GM21515 (cell line): Measurements from ENCODE around the gene EEF1E1.

Experiments used
- ATAC-seq: cut with Tn5 transposase; IDR thresholded peaks from one replicate; pipeline ENCODE4 v1.9.1; 2021; ENCODE audit not compliant: unreplicated experiment

The EEF1E1 gene

DNA sequence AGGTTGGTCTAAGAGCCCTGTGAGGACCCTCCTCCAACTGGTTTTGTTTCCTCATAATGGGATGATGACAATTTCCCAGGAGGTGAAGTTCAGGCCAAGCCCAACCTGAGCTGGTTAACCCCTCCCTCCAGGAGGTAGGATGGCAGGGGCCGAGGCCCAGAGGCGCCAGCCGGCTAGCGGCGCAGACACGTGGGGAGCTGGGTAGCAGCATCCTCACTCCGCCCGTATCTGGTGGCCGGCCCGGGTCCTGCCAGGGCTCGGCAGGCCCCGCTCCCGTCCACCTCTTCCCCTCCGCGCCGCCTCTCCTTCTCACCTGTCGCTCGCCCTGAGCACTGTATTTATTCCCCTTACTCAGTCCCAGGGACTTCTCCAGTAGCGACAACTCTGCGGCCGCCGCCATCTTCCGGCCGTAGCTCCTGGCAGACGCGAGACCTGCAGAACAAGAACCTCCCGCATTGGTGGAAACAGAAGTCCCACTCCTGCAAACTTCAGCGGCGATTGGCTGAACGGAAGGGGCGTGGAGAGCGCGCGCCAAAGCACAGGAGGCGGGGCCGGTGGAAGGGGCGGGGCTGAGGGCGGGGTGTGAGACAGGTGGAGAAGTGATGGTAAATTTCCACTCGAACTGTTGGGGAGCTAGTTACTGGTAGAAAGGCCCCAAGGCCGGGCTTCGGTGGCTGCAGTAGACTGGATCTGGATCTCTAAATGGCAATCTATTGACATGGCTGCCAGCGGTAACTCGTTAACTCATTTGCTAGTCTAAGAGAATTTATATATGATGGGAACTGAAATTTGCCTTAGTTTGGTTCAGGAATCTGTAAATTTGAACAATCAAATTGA, at the start of gene EEF1E1:
Gene EEF1E1, minus strand, starts transcription at position 427 of the 837 bp plus-strand sequence. Its CDS starts 27 bp downstream, at position 400.
- ATAC-seq, result peak; percentile 99

DNA sequence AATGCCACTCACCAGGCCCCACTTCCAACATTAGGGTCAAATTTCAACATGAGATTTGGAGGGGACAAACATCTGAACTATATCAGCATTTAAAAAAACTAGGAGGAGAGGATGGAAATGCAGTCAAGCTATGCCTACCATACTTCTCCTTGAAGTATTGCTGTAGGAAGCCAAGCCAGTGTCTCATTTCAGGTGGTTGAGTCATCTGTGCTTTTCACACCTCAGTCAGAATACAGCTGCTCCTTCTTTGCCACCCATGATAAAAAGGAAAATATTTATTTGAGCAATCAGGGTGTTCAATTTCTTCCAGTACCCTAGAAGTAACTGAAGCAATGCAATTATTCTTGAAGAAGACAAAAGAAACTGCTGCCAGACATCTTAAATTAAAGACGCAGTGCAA, 47.0 kb upstream of the EEF1E1 start:
- no peak for ATAC-seq

DNA sequence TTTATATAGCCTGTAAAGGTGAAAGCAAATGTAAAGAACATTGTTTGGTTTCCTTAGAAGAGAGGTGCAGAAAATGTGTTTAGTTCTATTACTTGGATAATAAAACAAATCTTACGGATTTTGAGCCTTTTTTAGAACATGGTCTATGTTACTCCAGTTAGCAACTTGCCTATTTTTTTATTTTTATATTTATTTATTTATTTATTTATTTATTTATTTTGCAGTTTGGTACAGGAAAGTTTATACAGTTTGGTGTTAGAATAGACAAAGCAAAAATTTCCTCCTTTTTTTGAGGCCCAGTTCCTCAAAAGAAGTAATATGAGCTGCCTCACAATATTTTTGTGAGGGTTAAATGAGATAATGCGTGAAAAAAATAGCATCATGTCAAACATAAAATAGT, 41.6 kb upstream of the EEF1E1 start:
- ATAC-seq, result no peak

DNA sequence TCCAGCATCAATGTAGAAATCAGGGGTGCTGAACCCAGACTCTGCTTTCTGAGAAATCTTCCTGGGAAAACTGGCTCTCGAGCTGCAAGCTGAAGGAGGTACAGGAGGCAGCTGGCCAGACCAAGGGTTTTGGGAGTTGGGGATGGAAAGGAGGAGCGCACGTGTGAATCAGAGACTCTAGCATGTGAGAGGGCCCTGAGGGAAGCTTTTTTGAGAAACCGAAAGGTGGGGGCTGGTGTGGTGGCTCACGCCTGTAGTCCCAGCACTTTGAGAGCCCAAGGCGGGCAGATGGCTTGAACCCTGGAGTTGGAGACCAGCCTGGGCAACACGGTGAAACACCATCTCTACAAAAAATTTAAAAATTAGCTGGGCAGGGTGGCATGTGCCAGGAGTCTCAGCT, 37.1 kb upstream of the EEF1E1 start:
- no peak for ATAC-seq

DNA sequence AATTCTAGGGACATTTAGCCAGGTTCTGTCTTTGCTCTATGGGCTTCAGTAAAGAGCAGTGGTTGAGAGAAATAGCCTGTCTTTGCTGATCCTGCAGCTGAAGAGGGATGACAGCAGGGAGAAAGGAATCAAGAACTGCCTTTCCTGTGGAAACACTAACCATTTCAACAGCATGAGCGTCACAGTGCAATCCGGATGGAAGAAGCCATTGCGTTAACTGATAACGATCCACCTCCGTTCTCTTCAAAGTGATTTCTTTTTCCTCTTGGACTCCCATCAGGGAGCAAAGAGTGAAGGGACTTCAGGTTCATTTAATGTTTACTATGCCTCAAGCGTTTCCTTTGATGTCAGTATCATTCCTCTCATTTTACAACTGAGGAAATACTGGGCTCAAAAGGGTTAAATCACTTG, 35.2 kb upstream of the EEF1E1 start:
- no peak for ATAC-seq

DNA sequence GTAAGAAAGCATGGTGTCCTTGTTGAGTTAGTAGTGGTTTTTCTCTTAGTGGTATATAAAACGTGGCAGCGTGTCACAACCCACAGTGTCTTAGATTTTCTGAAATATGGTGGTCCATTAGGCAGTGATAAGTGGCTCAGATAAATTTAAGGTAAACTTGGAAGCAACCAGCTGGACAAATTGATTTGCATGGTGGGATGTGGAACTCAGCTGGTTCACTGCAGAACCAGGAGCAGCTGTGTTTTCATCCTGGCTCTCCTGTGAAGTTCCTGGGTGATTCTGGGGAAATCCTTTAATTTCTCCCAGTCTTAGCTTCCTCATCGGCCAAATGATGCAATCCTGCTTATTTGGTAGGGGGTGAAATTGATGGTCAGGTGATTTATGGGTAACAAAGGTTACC, 32.9 kb upstream of the EEF1E1 start:
- ATAC-seq, result no peak

DNA sequence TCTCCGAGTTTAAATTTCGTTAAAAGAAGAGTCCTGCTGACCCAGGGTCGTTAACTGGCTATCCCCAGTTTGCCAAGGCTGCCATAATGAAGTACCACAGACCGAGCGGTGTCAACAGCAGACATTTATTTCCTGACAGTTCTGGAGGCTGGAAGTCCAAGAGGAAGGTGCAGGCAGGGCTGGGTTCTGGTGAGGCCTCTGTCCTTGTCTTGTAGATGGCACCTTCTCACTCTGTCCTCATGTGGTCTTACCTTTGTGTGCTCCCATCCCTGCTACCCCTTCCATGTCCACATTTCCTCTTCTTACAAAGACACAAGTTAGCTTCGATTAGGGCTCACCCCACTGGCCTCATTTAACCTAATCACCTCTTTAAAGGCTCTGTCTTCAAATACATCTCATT, 29.8 kb upstream of the EEF1E1 start:
- no peak for ATAC-seq

DNA sequence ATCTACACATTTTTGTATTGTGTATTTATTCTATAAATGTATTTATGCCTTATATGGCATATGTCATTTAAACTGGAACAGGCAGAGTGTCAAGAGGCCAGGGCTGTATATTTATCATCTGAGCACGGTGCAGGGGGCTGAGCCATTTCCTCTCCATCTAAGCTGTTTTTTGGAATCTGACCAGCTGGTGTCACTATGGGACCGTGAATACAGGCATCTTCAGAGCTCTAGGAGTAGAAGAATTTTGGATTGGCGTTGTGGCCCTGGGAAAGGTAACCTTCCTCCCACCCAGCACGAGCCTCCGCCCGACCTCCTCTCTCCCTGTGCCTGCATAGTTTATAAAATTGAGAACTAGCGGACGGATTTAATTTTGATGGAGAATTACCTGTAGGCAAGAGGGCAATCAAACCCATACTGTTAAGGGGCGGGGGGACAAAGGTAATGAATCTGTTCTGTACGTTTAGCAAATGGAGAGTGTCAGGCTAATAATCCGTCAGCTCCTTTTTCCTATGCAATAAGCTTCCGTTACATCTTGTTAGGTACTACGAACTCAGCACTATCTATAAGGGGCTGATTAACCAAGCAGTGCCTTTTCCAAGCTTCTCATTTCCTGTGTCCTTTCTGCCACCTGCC, 29.0 kb upstream of the EEF1E1 start:
- ATAC-seq, result peak; percentile 75

DNA sequence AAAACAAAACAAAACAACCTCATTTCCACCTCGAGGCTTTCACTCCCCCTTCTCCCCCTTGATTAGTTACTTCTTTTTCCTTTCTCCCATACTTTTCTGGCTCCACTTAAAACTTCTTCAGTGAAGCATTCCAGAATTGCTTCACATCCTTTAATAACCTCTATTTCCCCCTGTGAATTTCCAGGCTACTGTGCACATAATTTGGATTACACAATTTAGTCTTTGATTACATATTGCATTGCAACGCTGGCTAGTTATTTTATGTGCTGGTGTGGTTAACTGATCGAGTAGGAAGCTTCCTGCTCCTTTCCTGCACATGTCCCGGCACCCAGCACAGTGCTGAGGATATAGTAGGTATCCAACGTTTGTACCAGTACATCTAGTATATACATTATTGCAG, 28.1 kb upstream of the EEF1E1 start:
- ATAC-seq, result no peak

DNA sequence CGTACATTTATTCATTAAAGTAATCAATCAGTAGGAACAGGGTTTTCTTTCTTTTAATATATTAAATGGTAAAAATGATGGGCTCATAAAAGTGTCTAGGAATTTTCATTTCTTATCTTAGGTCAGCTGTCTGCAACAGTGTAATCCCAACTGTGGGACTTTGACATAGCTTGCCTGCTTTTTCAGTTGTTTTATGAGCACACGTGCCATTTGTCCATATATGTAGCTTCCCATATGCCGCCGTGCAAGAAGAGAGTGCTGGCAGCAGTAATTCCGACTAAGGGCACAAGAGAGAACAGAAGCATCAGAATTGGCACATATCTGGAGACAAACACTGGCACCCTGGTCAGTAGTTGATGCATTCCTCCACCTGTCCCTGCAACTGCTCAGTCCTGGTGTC, 20.9 kb upstream of the EEF1E1 start:
- no peak for ATAC-seq

DNA sequence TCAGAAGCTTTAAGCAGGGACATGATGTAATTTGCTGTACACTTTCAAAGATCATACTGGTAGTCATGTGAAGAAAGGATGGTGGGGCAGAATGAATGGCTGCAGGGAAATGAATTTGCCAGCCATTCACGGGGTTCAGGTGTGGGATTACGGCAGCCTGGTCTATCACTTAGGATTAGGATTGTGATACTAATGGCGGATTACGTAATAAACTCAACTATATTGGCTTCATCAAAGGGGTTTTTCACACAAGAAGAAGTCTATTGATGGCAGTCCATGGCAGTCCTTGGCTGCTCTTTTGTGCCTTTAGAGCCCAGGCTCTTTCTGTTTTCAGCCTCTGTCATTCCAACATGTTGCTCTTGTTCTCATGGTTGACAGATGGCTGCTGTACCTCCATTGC, 12.6 kb upstream of the EEF1E1 start:
- no peak for ATAC-seq

DNA sequence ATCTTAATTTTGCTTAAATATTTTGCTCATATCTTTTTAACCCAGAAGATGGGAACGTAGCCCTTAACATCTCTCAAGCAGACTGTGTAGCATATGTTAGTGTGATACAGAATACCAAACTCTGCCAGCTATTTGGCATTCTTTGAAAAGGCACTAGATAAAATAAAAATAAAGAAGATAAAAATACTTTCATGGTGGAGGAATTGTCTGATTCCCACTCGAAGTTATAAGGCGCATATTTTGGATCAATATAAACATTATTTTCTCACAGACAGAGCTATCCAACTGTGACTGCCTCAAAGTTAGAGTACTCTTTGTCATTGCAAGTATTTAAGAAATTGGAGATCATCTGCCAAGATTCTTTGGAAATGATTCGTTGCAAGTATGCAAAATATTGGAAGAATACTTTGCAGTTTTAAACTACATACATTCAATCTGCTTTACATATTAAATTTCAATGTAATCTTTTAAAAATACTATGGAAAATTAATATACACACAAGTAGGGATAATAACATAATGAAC, 10.8 kb upstream of the EEF1E1 start:
- ATAC-seq, result no peak

DNA sequence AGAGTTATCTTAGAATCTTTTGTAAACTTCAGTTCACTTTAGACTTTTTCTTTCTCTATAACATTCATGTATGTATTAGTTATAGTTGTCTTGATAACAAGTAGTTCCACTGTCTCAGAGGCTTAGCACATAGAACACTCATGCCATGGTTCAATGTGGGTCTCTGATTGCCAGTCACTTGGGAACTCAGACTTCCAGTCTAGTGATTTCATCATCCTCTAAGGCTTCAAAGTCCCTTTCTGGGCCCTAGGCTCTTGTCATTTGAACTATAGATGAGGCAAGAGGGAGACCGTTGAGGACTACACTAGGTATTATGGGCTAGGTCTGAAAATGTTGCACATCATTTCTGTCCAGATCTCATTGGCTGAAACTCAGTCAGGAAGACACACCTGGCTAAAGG, 8.4 kb upstream of the EEF1E1 start:
- no peak for ATAC-seq

DNA sequence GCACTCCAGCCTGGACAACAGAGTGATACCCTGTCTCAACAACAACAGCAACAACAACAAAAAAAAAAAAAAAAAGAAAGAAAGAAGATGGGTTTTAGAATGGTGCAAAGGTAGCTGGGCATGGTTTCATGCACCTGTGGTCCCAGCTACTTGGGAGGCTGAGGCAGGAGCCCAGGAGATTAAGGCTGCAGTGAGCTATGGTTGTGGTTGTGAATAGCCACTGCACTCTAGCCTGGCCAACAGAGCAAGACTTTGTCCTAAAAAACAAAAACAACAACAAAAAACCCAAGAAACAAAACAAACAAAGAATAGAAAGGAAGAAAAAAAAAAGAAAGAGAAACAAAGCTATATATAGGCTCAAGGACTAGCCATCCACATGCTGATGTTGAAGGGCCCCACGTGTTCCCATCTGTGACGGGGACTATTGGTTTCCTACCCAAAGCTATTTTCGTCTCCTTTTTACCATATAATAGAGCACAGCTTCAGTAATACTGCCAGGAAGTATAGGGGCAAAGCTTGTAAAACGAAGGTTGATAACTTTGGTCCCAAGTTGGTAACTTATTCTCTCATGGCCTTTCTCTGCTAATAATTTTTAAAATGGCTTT, 7.9 kb upstream of the EEF1E1 start:
- peak; percentile 88 for ATAC-seq

DNA sequence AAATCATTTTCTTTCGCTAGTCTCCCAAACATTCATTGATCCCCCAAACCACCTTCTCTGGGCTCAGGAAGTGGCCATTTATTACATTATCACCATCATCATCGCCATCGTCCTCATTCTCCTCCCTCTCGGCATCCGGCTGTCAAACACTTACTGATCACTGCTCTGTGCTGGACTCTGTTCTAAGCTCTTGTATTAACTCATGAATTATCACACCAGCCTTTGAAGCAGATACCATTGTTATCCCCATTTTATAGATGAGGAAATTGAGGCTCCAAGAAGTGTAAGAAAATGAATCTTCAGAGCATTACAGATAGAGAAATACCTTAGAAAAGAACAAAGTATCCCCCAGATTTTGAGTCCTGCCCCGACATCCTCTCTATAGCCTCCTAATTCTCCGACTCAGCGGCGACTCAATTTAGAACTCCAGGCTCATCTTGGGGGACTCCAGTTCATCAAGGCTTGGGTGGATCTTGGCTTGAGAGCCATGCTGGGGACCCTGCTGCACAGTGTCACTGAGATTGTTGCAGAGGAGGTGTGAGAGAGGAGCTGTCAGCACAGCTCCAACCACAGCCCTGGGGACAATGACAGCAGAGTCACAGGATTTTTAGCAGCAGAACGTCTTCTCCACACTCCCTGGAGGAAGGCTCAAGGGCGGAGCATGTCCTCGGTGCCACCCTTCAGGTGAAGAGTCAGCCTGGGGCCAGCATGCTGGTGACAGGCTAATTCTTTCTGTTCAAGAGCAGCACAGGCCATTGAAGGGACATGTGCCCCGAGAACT, 6.6 kb upstream of the EEF1E1 start:
- ATAC-seq, result no peak

DNA sequence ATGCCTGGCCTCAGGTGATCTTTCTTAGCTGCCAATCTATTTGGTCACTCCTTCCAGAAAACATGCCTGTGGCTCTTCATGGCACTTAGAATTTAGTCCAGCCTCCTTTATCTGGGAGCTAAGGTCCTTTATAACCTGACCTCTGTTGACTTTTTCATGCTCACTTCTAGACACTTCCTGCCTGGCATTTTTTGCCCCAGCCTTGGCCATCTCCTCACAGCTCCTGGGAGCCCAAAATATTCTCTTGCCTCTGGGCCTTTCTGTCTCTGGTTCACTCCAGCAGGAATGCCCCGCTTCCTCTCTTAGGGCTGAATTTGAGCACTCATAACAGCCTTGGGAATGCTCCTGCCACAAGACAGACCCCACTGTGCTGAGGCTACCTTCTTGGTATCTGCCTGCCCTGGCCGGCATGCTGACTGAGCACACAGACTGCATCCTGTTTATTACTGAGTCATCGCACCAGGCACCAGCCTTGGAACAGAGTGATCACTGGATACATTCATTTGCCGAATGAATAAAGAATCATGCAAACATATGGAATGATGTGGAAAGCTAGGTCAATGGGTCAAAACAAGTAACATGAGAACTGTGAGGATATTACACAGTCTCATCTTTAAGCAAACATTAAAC, 5.8 kb upstream of the EEF1E1 start:
- ATAC-seq, result no peak

DNA sequence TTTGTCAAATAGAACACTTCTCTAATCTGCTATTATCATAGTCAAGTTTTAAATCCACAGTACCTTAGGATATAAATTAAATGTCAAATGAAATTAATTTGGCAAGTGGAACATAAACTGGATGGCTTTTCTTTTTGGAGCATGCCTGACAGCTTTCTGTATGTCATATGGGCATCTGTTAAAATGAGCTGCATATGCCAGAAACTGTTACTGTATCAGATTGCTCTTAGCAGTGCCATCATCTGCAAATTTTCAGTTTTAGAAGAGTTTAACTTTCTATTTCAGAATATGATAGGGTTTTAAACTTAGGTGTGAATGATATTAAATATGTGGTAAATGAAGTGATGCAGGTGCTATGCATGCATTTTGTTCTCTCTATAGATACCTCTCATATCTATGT, 3.4 kb upstream of the EEF1E1 start:
- ATAC-seq, result no peak

DNA sequence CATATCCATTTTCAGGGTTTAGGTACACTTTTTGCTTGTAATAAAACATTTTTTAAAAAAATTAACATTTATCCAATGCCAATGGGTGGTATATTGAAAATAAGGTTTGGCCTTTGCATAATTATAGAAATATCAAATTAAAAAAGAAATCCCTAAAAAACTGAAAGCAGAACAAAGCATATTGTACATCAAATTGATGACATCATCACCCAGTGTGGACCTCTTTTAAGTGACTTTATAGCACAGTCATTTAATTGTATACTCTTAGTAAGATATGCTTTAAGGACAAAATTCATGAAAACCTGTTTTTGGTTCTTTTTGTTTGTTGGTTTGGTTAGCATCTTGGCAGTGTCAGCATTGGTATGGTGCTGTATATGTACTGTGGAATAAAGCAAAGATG, 1.4 kb upstream of the EEF1E1 start:
- no peak for ATAC-seq

DNA sequence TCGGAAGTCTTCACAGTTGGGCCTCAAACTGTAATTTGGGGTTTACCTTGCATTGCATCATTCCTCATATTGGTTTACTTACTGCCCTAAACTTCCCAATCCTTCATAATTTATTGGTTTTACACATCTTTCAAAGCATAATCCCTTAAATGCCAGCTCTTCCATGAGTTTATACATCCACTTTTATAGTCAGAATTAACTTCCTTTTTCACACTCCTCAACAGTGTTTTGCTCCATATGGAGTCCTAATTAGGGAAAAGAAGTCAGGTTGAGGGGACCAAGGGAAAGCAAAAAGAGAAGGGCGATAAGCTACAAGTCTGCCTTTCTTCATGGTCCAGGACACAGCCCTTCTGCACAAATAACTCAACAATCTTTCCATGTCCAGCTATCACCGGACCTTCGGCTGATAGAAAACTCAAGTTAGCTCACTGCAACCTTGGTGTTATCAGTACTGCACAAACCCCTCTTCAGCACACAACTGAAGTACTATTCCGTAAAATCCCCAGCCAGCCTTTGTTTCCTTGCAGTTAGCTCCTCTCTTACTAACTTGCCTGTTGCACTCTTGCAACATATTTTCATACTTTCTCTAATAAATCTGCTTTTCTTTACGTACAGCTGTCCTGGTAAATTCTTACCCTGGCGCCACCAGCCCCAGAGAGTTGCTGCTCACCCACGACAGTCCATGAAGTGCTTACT, 2.0 kb downstream of the EEF1E1 start:
- ATAC-seq, result no peak

DNA sequence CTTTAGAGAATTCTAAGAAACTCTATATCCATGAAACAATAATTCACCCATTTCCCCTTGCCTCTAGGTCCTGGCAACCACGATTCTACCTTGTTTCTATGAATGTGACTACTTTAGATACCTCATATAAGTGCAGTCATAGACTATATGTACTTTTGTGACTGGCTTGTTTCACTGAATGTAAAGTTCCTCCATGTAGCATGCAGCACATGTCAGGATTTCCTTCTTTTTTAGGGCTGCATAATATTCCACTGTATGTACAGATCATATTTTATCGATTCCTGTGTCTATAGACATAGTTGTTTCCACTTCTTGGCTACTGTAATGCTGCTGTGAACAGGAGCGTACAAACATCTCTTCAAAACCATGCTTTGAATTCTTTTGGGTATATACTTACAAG, 11.7 kb downstream of the EEF1E1 start:
- ATAC-seq, result no peak
